ENCODE data around the gene TM4SF1. TPM values are rescaled to one million over a fixed set of nuclear protein-coding genes. Genes with fewer than 3 reads are reported as not detected.

Gene TM4SF1
- total RNA-seq, 1 donor from 2014 or later, result 812 TPM

DNA sequence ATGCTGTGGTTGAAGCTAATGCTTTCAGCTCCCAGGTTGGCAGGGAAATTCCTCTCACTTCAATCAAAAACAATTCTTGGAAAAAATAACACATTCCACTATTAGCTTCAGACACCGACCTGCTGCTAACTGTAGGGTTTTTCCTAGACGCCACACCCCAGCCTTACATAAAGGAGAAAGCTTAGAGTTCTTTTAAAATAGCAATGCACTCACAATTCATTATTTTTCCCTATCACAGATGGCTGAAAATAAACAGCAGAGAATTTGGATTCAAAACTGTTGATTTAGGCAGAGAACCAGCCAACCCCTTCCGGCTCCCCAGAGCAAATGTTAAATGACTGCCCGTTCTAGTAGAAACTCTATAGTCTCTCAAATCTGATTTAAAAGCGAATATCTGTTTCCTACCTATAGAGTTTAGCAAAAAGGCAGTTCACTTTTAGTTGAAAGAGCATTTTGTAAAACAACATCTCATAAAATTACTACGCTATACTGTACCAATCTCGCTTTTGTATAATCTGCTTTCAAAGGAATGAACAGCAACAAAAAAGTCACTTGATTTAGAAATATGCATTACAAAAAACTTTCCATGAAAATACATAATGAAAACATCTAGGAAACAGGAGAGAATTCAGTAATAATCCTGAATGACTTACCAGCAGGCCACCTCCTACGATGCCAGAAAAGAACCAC, 586 bp downstream of the TM4SF1 start:
- DNase-seq (ENCODE audit: extremely low read depth, low read depth, low spot score), result no peak

DNA sequence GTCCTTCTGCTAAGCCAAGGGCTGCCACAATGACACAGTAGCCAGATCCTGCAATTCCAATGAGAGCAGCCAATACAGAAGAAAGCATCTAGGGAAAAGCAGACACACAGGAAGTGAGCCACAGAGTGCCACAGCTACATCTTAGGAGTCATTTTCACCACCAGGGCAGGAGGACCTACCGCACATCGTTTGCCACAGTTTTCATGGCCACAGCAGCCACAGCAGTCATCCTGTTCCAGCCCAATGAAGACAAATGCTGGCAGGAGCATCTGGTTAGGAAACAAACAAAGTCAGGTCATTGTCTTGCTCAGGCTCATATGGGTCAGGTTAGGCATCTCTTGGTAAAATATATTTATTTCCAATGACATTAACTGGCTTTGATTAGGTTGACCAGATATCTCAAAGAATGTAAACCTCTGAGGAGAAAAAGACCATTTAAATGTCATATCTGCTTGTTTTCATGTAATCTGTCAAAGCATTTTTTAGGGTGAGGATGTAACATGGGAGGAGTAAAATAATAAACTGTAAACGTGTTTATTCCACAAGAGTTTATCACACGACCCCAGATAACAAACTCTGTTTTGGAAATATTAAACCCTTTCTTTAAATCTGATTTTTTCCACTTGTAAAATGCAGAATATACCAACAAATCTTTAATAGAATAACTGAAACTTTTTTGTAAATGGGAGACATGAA, 1.8 kb downstream of the TM4SF1 start:
- no peak for DNase-seq (ENCODE audit: extremely low read depth, low read depth, low spot score)

DNA sequence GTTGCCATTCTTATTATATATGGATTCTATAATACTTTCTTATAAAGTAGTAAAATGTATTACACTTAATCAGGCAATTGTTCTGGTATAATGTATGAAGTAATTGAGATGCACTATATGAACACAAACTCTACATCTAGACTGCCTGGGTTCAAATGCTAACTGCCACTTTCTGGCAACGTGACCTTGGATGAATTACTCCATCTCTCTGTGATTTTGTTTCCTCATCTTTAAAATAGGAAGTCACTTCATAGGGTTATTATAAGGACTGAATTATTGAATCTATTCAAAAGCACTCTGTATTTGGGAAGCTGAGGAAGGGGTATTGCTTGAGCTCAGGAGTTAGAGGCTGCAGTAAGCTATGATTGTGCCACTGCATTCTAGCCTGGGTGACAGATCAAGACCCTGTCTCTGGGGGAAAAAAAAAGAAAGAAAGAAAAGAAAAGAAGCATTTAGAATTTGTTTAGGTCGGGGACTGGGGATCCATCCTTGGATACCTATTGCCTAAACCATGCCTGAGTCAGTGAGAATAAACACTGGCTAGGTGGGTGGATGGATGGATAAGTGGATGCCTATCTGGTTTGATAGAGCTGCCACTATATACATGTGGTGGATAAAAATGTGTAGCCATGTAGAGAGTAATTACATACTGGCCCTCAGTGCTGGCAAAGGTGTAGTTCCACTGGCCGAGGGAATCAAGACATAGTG, 2.5 kb downstream of the TM4SF1 start:
- no peak for DNase-seq (ENCODE audit: extremely low read depth, low read depth, low spot score)

DNA sequence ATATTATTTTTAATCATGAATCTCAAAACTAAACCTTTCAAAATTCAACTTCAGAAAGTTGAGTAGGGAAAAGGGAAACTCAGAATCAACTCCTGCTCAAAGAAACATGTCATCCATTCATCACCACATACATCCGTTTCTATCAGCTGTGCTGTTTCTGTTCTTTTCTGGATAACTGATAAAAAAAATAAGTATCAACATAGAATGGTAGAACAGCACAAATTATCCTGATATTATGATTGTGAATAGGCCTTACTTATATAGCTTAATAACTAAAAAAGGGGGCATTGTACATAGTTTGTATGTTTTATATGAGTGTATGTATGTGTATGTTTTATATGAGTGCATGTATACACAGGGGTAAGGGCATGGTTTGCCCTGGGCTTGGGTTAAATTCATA, 3.1 kb downstream of the TM4SF1 start:
- no peak for DNase-seq (ENCODE audit: extremely low read depth, low read depth, low spot score)

DNA sequence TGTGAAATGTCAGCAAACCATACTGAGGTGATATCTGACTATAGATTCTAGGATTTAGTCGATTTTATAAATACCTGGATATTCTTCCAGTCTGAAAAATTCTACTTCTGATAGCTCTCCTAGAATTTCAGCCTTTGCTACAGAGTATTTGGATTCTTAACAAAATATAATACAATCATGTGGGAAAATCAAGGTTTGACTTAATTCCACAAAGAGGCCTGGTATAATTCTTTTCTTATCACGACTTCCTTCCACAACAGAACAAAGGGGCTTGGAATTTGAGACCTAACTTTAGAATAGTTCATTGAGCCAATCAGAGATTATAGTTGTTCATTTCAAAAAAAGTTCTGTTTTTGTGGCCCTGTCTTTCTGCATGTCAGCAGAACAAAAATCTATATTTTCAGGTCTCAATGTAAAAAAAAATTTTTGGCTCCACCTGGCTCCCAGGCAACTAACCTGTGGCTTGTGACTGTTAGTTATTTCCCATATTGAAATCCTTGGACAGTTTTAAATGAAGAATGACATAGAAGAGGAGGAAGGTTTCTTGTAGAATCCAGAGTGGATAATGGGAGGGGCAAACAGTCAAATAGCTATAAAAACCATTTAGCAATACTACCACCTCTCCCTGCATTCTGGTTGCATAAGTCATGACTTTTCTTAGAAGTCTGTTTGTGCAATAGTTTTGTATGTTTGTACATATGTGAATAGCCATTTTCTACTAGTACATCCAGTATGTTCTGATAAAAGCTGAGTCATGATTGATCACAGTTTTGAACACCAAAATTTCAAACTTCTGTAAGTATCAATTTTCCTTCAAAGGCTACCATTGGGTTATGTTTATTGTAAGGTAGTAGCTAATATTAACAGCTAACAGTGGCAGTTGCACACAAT, 4.0 kb downstream of the TM4SF1 start:
- DNase-seq (ENCODE audit: extremely low read depth, low read depth, low spot score), result no peak

DNA sequence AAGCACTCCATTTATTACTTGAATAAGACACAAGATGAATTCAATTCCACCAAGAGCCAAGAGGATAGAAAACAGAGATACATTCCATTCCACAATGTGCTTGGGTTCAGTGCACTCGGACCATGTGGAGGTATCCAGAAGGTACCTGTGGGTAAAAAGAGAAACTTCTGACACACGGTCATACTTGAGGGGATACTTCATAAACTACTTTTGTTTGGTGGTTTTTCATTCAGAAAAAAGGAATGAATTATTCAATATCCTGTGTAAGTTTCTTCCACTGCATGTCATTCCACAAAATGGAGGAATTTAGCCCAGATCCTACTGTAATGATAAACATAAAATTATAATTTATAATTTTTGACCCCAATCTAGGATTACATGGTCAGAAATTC, 5.7 kb downstream of the TM4SF1 start:
- no peak for DNase-seq (ENCODE audit: extremely low read depth, low read depth, low spot score)

DNA sequence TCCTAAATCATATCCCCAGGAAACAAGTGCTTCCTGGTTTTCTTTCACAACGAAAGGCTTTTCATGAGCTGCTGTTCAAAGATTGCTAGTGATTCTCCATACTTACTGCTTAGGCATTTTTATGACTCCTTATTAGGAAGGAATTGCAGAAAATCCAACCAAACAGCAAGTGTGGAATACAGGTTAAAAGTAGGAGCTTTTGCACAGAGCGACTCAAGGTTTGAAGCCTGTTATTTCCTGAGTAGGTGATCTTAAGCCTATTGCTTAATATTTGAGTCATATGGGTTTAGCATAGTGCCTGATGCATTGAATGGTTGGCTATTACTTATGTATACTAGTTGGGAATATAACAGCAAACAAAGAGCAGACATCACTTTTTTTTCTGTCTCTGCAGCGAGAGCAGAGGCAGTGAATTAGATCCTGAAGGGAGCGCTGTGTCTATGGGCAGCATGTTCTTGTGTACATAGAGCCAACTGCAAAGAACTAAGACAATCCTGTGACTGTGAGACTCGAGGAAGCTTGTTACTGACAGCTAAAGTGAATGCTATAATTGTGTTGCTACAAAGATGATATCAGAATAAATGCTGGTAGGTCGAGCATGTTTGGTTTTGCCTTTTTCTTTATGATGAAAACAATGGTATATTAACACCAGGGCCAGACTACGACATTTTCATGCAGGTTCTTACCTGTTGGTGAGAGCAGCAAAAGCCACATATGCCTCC, 6.3 kb downstream of the TM4SF1 start:
- no peak for DNase-seq (ENCODE audit: extremely low read depth, low read depth, low spot score)

DNA sequence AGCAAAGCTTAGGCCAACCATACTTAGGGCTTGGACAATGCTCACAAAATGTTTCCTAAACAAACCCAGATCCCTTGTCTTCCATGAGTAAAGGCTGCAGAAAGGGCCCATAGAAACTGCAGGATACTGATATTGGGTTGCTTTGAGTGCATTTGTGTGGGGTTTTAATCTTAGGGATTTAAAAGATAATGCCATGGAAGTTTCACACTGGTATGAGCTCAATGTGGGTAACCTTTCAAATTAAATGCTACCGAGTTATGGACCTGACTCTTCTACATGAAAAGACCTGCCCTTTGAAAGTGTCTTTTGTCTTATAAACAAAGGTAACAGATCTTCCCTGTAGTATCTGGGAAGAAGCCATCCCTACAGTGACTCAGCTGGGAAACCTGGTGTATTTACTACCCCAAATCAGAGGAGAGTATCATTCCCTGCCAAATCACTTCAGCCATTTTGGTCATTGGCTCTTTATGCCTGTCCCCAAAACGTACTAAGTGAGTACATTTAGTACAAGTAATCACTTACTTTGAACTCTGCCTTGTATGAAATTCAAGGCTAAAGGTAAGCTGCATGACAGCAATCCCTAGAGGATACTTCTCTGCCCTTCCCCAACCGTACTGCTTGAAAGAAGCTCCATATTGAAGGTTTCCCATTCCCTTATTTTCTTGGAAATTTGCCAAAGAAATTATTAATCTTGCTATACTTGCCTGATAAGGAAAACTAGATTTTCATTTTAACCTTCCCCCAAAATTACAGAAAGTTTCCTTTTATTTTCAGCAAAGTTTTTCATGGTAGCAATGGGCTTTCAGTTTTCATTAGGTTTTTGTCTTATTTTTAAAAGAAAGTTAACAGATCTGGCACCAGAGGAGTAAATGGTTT, 7.2 kb downstream of the TM4SF1 start:
- DNase-seq (ENCODE audit: extremely low read depth, low read depth, low spot score), result no peak

DNA sequence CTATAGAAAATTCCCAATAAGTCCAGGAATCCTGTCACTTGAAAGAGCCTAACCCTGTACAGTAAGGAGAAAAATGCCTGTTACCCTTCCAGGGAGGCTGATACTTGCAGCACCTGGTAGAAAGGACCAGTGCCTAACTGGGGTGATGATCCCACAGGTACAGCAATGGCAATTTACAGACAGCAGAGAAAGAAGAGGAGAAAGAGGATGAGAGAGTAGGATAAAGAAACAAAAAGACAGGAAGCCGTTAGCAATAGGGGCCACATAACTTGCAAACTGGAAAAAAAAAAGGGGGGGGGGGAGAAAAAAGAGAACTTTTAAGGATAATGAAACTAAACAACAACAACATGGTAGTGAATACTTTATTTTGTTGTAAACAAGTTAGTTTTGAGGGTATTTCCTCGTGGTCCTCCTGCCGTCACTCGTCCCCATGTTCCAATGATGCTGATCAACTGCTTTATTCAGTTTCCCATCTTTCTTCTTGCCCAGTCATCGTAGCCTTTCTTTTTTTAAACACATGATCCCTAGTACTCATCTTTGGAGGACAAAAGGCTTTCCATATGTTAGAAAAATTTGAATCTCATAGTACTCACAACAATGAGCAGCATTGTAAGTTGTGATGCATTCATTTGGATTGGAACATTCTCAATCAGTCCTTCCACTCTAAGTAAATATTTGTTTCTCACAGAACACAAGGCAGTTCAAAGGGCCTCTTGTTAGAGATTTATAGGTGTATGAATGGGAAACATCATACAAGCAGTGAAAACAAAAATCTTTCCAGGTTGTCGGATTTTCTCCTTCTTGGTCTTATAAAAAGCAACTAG, 8.6 kb downstream of the TM4SF1 start:
- no peak for DNase-seq (ENCODE audit: extremely low read depth, low read depth, low spot score)

DNA sequence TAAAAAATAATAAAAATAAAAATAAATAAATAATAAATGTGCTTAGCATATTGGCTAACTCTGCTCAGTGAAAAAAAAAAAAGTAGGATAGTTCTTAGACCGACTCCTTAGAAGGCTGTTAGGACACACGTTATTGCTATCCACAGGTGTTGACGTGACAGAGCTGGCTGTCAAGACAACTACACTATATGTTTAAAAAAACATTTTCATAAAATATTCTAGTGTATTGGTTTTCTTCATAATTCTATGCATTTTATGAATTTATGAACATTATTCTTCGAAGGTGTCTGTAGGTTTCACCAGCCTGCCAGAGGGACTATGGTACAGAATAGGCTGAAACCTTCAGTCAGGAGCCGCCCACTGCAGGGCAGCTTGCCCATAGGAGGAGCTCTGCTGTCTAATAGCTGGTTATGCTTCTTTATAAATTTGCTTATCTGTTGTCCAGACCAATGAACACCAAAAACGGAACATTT, 9.2 kb downstream of the TM4SF1 start:
- no peak for DNase-seq (ENCODE audit: extremely low read depth, low read depth, low spot score)

DNA sequence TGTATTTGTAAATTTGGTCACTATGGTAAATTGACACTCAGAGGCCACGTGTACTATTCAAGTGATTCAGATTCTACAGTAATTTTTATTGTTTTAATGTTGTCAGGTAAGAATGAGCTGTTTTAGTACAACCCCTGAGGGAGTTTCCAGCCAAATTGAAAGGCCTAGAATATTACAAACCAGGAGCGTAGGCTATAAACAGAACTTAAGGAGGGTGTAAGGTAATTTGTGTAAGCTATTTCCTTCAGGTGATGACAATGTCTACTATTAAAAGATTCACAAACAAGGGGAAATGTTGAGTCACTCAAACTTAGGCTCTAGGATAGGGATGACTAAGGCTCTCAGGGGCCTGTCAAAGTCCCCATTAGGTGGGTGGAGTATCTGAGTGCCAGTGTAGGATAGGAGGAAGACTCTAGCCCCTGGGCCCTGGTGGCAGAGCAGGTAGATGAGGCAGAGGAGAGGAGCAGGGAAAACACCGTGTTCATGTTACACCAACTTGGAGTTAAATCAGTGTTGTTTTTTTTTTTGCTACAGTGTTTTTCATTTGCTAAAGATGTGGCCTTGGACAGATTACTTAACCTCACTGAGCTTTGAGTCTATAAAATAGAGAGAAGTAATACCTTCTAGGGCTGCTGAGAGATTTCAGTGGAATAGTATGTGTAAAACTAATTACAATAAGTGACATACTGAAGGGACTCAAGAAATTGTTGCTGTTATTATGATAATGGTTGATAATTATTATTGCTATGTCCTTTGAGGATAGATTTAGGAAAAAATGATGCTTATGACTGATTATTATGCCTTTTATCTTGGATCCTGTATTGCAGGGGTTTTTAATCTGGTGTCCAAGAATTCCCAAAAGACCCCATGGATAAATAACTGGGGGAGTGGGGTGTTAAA, 10.3 kb downstream of the TM4SF1 start:
- DNase-seq (ENCODE audit: extremely low read depth, low read depth, low spot score), result no peak

DNA sequence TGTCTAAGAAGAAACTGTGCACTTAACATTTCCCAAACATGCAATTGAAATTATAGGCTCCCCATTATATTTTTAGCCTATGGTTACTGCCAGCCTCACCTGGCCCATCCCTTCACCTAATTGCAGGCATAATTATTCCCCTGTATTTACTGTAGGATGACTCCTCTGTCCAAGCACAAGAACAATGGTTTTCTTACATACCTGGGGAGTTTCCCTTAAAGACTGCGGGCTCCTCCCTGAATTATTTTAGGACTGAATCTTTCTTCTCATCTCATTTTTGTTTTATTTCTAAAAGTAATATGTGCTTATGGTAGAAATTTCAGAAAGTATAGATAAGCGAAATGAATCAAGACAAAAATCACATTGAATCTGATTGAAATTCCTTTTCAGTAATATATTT, 11.4 kb downstream of the TM4SF1 start:
- no peak for DNase-seq (ENCODE audit: extremely low read depth, low read depth, low spot score)

DNA sequence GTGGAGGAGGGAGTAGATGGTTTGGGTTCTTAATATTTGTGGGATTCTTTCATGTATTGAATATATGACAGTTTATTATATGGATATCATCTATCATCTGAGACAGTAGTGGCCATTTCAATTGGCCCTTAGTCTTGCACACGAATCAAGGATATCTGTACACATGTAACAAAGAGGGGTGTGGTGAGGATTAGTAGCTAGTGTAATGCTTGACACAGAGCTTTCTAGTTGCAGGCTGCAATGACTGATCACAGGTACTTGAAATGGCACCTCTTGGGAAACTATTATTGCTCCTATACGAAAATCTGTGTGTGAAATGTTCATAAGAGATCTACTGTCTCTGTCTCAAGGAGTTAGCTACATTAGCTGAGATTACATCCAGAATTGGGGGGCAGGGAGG, 12.8 kb downstream of the TM4SF1 start:
- DNase-seq (ENCODE audit: extremely low read depth, low read depth, low spot score), result no peak

DNA sequence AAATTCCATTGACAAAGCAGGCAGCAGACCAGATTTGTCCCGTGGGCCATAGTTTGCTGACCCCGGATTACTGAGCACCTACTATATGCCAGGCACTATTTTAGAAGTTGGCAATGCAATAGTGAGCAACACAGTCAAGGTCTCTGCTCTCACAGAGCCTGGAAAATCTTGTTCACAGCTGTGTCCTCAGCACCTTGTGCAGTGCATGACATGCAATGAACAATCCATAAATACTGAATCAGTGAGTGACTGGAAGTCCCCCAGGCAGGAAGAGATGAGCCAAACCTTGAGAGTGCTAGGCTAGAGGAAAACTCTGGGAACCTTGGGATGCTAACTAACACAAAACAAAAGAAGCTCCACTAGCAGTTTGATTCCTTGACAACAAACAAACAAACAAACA, 14.4 kb downstream of the TM4SF1 start:
- no peak for DNase-seq (ENCODE audit: extremely low read depth, low read depth, low spot score)

DNA sequence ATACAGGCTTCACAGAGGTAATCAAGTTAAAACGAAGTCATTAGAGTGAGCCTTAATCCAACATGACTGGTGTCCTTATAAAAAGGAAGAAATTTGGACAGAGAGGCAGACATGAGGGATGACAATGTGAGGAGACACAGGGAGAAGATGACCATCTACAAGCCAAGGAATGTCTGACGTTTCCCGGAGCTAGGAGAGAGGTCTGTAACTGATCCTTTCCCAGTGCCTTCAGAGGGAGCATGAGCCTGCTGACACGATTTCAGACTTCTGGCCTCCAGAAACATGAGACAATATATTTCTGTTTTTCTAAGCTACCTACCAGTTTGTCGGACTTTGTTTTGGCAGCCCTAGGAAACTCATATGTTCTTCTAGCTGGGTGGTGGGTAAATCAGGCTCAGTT, 15.1 kb downstream of the TM4SF1 start:
- DNase-seq (ENCODE audit: extremely low read depth, low read depth, low spot score), result no peak

DNA sequence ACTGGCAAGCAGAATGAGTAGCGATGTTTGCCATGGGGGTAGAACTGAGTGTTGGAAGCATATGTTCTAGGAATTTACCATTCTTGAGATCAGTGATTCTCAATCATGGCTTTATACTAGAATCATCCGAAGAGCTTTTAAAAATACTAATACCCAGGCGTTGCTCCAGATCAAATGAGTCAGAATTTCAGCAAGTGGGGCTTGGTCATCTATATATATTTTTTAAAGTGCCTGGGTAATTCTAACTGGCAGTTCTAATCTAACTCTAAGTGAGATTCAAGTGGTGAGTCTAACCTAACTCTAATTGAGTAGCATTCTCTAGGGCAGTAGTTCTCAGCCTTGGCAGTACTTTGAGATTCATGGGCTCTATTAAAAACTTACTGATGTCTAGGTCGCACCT, 20.8 kb downstream of the TM4SF1 start:
- no peak for DNase-seq (ENCODE audit: extremely low read depth, low read depth, low spot score)

DNA sequence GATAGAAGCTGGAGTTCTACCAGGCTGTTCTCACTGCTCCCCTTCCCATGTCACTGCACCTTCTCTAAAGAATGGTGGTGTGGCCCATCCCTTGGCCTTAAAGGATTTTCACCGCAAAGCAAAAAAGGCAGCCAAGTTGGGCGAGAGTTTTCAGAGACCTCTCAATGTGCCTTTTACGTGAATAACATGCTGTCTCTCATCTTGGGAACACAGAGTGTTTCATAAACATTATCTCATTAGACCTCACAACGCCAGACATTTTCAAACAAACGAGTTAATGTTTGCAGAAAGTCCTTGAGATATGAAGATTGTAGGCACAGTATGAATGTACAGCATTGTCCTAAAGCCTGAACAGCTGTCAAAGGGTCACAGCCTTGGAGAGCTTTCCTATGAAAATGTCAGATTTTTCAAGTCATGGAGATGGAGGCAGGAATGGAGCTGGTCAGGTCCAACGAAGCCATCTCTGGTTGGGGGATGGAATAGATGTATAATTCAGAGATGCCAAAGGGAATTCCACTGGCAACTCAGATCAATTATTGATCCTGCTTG, 21.3 kb downstream of the TM4SF1 start:
- no peak for DNase-seq (ENCODE audit: extremely low read depth, low read depth, low spot score)

Data from glomerular endothelial cell (primary cell).